Right lobe of liver (tissue), 4 donors: ENCODE data around the gene SPACA4.

Source experiments
- CTCF ChIP-seq, 4 donors: fragments of 200-600 bp in 3 of 4; fragments of 450-650 bp in 1 of 4; IDR thresholded peaks; one replicate each; pipeline versions ENCODE4 v1.5.1 to v1.8.0; 2016 to 2022; ENCODE audit warnings: antibody characterized with exemption in 4 of 4, mild to moderate bottlenecking in 2 of 4
- POLR2A ChIP-seq: fragments of 450-650 bp; IDR thresholded peaks from one replicate; pipeline ENCODE4 v1.6.1; 2017; ENCODE audit warnings: antibody characterized with exemption, mild to moderate bottlenecking
- donor health status: DM: no; HTN: no; CAD: no.
- donor health status: DM: no; HTN: no; CAD: no.
- donor health status: DM: no; HTN: yes; CAD: no.

GRCh38 chr19:48573163-48573505 lies 33.4 kb upstream of the SPACA4 start:
- TF ChIP-seq CTCF (IDR thresholded peaks at IDR 0.05) (no peak), POLR2A (no peak)
